Astrocyte of the spinal cord (primary cell): Measurements from ENCODE around the gene NNAT.
A peak's percentile ranks its signal among the peaks of the same experiment; 100 is the strongest.

Experiments used
- DNase-seq: peaks from one replicate; pipeline ENCODE4 v3.0.0; 2011; ENCODE audit warnings: low read depth, low spot score
- H3K4me3 ChIP-seq: 2 replicates; pipeline ENCODE4 v1.5.1; 2011; ENCODE audit warnings: low read depth, mild to moderate bottlenecking, low read length, moderate library complexity
- CTCF ChIP-seq: IDR thresholded peaks from 2 replicates; pipeline ENCODE4 v1.5.1; 2012; ENCODE audit warnings: low read depth, mild to moderate bottlenecking, low read length, inconsistent platforms
- in situ Hi-C: cut with HindIII; loops from 2 replicates; pipeline ENCODE4 v1.10.0; 2017; ENCODE audit warnings: low sequenced_read_pairs

The NNAT gene

GRCh38 chr20:37527638-37528445 lies 6.8 kb downstream of the NNAT start, which contains the start of gene BLCAP:
Gene BLCAP, minus strand, starts transcription at chr20:37527876. Its CDS starts 8,702 bp downstream, at chr20:37519174.
- in situ Hi-C loops = no loop called here
- DNase-seq = peak; percentile 90
- TF ChIP-seq CTCF = no peak
- H3K4me3 ChIP-seq = peak within 1 kb of the TSS; percentile 79

GRCh38 chr20:37528446-37529213 lies 7.6 kb downstream of the NNAT start:
- no peak for TF ChIP-seq CTCF
- in situ Hi-C loops = no loop called here
- peak overlapping the region; percentile 79 for H3K4me3 ChIP-seq
- DNase-seq = no peak

DNA sequence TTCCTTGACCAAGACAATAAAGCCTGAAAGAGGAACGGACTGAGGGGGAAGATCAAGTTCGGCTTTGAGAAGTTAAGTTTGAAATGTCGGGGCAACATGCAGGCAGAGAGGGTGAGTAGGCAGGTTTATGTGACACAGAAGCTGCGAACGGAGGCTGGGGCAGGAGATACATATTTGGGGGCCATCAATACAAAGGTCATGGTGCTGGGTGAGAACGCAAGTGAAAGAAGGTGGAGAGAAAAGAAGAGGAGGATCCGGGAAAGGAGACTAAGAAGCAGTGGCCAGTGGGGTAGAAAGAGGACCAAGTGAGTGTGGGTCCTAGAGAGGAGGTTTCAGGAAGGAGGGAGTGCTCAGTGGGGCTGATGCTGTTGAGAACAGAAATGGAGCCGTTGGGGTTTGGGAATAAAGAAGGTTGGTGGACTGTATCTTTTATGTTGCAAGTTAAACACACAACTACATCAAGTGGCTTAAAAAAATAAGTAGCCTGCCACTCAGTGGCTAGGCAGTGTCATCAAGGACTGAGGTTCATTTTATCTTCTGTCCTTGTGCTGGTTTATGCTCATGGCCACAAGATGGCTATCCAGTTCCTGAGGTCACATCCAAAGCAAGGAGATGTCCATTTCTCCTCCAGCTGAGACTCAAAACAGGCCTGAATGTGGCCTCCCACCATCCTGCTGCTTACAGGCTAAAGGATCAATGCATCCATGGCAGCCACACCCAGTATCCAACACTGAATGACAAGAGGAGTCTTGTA lies 8.3 kb downstream of the NNAT start:
- TF ChIP-seq CTCF = no peak
- in situ Hi-C loops = no loop called here
- no peak for DNase-seq
- H3K4me3 ChIP-seq = no peak overlapping the region

DNA sequence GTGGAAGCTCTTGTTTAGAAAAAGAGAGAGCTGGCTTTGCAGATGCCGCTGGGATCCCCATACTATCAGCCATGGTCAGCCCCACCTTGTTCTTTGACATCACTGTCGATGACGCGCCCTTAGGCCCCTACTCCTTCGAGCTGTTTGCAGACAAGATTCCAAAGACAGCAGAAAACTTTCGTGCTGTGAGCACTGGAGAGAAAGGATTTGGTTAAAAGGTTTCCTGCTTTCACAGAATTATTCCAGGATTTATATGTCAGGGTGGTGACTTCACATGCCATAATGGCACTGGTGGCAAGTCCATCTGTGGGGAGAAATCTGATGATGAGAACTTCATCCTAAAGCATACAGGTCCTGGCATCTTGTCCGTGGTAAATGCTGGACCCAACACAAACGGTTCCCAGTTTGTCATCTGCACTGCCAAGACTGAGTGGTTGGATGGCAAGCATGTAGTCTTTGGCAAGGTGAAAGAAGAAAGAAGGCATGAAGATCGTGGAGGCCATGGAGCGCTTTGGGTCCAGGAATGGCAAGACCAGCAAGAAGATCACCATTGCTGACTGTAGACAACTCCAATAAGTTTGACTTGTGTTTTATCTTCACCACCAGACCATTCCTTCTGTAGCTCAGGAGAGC lies 9.0 kb downstream of the NNAT start:
- in situ Hi-C loops = no loop called here

DNA sequence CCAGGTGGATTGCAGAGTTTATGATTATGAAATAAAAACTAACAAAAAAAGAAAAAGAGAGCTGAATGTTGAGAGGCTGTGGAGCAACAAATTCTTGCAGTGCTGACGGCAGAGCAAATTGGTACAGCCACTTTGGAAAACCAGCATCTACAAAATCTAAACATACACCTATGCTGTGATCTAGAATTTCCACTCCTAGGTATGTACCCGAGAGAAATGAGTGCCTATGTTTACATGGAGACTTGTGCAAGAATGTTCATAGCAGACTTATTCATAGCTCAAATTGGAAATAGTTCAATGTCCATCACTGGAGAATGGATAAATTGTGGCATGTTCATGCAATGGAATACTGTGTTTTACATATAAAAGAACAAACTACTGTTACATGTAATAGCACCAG lies 9.6 kb downstream of the NNAT start:
- no peak for TF ChIP-seq CTCF
- H3K4me3 ChIP-seq = no peak overlapping the region
- no peak for DNase-seq
- in situ Hi-C loops = no loop called here

More for the DNA sequence above, 9.0 kb downstream of the NNAT start:
- H3K4me3 ChIP-seq = no peak overlapping the region
- TF ChIP-seq CTCF = no peak
- DNase-seq = no peak

- no peak for DNase-seq
- no peak overlapping the region for H3K4me3 ChIP-seq
- in situ Hi-C loops = no loop called here
- no peak for TF ChIP-seq CTCF
These were observed 10.8 kb downstream of the NNAT start for GRCh38 chr20:37531856-37532255.
